Measurements from ENCODE around the gene C20orf202. TPM values are rescaled to one million over a fixed set of nuclear protein-coding genes. Genes with fewer than 3 reads are reported as not detected.

Gene C20orf202
- total and polyA plus RNA-seq, 9 of the 15 experiments (the other 6 are each of a cell fraction or from before 2014, with no cell fraction given): 0.03 to 0.24 (median 0.15) TPM; not detected in 4

DNA sequence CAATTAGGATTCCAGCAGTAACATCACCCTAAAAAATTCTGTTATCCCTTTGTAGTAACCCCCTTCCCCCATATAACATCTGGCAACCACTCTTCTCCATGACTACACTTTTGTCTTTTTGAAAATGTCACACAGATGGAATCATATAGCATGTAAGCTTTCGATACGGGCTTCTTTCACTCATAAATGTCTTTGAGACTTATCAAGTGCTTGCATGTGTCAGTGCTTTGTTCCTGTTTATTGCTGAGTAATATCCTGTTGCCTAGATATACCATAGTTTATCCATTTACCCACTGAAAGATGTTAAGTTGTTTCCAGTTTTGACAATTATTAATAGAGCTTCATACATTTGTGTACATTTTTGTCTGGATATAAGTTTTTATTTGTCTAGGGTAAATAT is 52.4 kb downstream of the C20orf202 start (continued):
- TF ChIP-seq, protein P1, sequence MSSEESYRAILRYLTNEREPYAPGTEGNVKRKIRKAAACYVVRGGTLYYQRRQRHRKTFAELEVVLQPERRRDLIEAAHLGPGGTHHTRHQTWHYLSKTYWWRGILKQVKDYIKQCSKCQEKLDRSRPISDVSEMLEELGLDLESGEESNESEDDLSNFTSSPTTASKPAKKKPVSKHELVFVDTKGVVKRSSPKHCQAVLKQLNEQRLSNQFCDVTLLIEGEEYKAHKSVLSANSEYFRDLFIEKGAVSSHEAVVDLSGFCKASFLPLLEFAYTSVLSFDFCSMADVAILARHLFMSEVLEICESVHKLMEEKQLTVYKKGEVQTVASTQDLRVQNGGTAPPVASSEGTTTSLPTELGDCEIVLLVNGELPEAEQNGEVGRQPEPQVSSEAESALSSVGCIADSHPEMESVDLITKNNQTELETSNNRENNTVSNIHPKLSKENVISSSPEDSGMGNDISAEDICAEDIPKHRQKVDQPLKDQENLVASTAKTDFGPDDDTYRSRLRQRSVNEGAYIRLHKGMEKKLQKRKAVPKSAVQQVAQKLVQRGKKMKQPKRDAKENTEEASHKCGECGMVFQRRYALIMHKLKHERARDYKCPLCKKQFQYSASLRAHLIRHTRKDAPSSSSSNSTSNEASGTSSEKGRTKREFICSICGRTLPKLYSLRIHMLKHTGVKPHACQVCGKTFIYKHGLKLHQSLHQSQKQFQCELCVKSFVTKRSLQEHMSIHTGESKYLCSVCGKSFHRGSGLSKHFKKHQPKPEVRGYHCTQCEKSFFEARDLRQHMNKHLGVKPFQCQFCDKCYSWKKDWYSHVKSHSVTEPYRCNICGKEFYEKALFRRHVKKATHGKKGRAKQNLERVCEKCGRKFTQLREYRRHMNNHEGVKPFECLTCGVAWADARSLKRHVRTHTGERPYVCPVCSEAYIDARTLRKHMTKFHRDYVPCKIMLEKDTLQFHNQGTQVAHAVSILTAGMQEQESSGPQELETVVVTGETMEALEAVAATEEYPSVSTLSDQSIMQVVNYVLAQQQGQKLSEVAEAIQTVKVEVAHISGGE (CRISPR knock-in tag; IDR thresholded peaks at IDR 0.05): 0 out of 6 replicates have a peak, but pooled peaks of 1 of the 3 experiments have one; percentile 30
- TF ChIP-seq, protein P2, sequence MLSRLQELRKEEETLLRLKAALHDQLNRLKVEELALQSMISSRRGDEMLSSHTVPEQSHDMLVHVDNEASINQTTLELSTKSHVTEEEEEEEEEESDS (CRISPR knock-in tag; IDR thresholded peaks at IDR 0.05): no peak
- TF ChIP-seq RBM25 (IDR thresholded peaks at IDR 0.05; ENCODE audit: low read depth, low read length, severe bottlenecking) (peak; percentile 31), TFAM (CRISPR knock-in tag; conservative IDR thresholded peaks at IDR 0.05) (no peak), HNRNPH1 (optimal IDR thresholded peaks at IDR 0.05; ENCODE audit: low read depth, low read length) (no peak), NFATC3 (IDR thresholded peaks at IDR 0.05) (no peak; the same call in 1 of the 2 replicates), ZNF644 (tag; IDR thresholded peaks at IDR 0.05; ENCODE audit: low read depth) (no peak), ZNF507 (tag; conservative IDR thresholded peaks at IDR 0.05) (no peak), ZNF695 (CRISPR knock-in tag; IDR thresholded peaks at IDR 0.05) (no peak), KHSRP (IDR thresholded peaks at IDR 0.05) (no peak), ZBTB7A (IDR thresholded peaks at IDR 0.05; ENCODE audit: borderline replicate concordance, control insufficient read depth, low read depth, low read length) (no peak)
- TF ChIP-seq, protein P3, sequence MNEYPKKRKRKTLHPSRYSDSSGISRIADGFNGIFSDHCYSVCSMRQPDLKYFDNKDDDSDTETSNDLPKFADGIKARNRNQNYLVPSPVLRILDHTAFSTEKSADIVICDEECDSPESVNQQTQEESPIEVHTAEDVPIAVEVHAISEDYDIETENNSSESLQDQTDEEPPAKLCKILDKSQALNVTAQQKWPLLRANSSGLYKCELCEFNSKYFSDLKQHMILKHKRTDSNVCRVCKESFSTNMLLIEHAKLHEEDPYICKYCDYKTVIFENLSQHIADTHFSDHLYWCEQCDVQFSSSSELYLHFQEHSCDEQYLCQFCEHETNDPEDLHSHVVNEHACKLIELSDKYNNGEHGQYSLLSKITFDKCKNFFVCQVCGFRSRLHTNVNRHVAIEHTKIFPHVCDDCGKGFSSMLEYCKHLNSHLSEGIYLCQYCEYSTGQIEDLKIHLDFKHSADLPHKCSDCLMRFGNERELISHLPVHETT (CRISPR knock-in tag; conservative IDR thresholded peaks at IDR 0.05 in 1 of 2, IDR thresholded peaks at IDR 0.05 in 1 of 2): no peak
- TF ChIP-seq, protein P4, sequence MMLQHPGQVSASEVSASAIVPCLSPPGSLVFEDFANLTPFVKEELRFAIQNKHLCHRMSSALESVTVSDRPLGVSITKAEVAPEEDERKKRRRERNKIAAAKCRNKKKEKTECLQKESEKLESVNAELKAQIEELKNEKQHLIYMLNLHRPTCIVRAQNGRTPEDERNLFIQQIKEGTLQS (IDR thresholded peaks at IDR 0.05): peak; percentile 63
- TF ChIP-seq, protein P4 (CRISPR knock-in tag; conservative IDR thresholded peaks at IDR 0.05): no peak
- TF ChIP-seq, protein P5, sequence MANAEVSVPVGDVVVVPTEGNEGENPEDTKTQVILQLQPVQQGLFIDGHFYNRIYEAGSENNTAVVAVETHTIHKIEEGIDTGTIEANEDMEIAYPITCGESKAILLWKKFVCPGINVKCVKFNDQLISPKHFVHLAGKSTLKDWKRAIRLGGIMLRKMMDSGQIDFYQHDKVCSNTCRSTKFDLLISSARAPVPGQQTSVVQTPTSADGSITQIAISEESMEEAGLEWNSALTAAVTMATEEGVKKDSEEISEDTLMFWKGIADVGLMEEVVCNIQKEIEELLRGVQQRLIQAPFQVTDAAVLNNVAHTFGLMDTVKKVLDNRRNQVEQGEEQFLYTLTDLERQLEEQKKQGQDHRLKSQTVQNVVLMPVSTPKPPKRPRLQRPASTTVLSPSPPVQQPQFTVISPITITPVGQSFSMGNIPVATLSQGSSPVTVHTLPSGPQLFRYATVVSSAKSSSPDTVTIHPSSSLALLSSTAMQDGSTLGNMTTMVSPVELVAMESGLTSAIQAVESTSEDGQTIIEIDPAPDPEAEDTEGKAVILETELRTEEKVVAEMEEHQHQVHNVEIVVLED (CRISPR knock-in tag; IDR thresholded peaks at IDR 0.05): no peak
- TF ChIP-seq, protein P6, sequence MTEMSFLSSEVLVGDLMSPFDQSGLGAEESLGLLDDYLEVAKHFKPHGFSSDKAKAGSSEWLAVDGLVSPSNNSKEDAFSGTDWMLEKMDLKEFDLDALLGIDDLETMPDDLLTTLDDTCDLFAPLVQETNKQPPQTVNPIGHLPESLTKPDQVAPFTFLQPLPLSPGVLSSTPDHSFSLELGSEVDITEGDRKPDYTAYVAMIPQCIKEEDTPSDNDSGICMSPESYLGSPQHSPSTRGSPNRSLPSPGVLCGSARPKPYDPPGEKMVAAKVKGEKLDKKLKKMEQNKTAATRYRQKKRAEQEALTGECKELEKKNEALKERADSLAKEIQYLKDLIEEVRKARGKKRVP (CRISPR knock-in tag; IDR thresholded peaks at IDR 0.05): no peak
- TF ChIP-seq, protein P7, sequence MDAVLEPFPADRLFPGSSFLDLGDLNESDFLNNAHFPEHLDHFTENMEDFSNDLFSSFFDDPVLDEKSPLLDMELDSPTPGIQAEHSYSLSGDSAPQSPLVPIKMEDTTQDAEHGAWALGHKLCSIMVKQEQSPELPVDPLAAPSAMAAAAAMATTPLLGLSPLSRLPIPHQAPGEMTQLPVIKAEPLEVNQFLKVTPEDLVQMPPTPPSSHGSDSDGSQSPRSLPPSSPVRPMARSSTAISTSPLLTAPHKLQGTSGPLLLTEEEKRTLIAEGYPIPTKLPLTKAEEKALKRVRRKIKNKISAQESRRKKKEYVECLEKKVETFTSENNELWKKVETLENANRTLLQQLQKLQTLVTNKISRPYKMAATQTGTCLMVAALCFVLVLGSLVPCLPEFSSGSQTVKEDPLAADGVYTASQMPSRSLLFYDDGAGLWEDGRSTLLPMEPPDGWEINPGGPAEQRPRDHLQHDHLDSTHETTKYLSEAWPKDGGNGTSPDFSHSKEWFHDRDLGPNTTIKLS (IDR thresholded peaks at IDR 0.05; ENCODE audit: borderline replicate concordance, low read depth): no peak
